ENCODE results near the gene TRMT44.
"Not testable (repeated sequence)": the region's sequence is repeated elsewhere in the genome, so short reads cannot be mapped to it uniquely, and the experiment has no call there.

Gene TRMT44

DNA sequence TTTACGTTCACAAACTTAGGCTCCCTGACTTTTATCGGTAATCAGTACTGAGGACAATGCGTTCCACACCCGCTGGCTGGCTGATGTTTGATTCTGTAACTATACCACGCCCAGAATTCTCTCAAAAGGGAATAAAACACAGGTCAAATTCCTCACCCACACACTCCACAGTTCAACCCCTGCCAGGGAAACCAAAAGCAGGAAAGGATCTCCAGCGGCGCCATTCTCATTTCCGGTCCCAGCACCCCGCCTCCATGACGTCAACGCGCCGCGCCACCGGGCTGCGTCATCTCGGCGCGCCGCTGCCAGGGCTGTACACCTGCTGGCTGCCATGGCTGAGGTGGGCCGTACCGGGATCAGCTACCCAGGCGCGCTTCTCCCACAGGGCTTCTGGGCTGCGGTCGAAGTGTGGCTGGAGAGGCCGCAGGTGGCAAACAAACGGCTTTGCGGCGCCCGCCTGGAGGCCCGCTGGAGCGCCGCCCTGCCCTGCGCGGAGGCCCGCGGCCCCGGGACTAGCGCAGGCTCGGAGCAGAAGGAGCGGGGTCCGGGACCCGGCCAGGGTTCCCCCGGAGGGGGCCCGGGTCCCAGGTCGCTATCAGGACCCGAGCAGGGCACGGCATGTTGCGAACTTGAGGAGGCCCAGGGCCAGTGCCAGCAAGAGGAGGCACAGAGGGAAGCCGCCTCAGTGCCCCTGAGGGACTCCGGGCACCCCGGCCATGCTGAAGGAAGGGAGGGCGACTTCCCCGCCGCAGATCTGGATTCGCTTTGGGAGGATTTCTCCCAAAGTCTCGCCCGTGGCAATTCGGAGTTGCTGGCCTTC lies at the start of gene TRMT44, which contains the start of gene ACOX3:
TSS of gene TRMT44 (plus strand) at position 286 of the 820 bp plus-strand sequence. CDS start at position 332, 46 bp downstream.
TSS of gene ACOX3 (minus strand) at position 232 of the 820 bp plus-strand sequence. CDS start 24,202 bp downstream, outside the sequence.
- DNase-seq (ENCODE audit: low read depth) = peak; percentile 69

DNA sequence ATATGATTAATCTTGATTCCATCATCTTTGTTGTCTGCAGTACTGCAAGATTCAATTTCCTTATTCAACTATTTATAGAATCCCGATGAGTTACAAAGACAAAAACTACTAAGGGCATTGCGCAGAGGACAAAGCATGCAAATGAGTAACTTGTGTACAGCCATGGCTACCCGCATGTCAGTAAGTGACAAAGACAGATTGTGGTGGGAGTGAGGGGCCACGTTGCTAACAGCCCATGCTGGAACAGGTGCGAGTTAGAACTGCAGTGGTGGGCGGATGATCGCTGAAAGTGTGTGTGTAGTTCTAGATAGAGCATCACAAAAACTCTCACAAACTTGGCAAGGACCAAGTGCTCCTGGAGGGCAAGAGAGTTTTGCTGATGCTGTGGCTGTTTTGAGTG lies 49.5 kb upstream of the TRMT44 start:
- no peak for DNase-seq (ENCODE audit: low read depth)

DNA sequence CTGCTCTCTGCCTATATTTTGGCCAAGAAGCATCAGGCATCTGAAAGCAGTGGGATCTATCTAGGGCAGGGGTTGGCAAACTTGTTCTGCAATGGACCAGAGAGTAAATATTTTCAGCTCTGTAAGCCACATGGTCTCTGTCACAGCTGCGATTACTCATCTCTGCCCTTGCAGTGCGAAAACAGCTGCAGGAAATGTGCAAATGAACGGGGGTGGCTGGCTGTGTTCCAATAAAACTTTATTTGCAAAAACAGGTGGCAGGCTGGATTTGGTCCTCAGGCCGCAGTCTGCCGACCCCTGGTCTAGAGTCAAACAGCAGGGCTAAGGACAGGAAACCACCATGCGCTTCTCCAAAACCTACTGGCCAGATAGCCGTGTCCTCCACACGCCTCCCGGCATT lies 48.6 kb upstream of the TRMT44 start:
- no peak for DNase-seq (ENCODE audit: low read depth)

DNA sequence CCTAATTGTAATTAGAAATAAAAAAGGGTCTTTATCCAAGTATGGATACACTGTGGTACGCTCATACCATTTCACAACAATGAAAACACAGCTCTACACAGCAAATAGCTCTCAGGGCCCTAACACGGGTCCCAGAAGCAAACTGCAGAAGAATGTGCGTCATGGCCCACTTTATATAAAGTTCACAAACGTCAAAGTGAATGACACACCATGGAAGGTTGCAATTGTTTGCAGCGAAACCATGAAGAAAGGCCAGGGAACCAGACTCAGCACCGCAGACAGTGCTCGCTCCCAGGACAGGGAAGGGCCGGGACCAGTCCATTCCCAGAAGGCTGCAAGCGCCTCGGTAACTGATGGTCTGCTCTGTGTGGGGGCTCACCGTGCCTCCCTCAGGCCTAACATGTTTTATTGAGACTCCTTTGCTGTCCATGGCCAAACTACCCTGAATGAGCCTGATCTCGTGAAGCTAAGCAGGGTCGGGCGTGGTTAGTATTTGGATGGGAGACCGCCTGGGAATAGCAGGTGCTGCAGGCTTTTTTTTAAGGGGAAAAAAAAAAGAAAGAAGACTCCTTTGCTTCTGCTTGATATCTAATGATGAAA lies 47.9 kb upstream of the TRMT44 start:
- no peak for DNase-seq (ENCODE audit: low read depth)

DNA sequence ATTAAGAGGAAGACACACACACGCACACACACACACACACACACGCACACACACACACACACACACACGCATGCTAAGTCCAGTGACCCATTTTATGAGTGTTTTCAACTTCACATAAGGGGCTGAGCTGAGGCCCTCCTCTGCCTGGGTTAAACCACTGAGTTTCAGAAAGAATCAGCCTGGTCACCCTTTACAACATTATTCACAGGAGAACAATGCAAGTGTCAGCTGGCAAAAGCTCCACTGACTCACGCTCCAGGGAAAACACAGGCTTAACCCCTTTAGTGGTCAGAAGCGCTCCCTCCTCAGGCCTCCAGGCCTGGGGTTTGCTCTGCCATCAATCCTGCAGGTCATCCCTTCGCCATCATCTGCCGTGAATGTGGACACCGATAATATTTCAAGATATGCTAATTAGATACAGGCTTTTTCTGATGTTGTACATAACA lies 47.0 kb upstream of the TRMT44 start:
- no peak for DNase-seq (ENCODE audit: low read depth)

- DNase-seq (ENCODE audit: low read depth) = no peak
Measured at GRCh38 chr4:8394061-8394519, 46.5 kb upstream of the TRMT44 start.

- DNase-seq (ENCODE audit: low read depth) = no peak
Measured at GRCh38 chr4:8394806-8395205, 45.8 kb upstream of the TRMT44 start.

DNA sequence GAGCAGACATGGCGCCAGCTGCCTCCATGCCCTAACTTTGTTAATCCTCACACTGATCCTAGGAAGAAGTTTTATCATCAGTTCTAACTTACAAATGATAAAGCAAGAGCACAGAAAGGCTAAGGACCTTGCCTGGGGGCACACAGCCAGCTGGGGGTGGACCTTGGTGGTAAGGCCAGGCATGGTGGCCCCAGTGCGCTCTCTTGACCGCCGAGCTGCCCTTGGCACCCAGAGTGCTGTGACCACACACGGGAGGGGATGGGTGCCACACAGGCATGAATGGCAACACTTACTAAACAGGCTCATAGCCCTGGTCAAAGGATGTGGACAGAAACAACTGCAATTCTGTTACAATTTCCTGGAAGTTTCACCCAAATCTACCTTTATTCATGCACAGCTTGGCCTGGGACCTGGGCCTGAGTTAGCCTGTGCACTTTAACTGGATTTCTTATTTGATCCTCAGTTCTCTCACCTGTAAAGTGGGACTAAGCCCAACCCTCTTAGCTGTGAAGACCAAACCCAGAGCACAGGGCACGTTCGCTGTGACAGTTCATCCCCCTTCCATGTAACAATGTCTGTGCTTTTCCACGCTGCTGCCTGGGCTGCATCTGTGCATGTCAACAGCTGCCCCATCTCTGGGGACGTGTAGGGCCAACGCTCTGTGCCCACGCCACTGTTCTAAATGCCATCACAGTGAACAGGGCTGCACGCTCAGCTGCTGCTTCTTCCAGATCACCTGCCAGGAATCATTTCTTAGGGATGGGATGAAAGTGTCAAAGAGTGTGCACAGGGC lies 44.9 kb upstream of the TRMT44 start:
- DNase-seq (ENCODE audit: low read depth) = no peak

DNA sequence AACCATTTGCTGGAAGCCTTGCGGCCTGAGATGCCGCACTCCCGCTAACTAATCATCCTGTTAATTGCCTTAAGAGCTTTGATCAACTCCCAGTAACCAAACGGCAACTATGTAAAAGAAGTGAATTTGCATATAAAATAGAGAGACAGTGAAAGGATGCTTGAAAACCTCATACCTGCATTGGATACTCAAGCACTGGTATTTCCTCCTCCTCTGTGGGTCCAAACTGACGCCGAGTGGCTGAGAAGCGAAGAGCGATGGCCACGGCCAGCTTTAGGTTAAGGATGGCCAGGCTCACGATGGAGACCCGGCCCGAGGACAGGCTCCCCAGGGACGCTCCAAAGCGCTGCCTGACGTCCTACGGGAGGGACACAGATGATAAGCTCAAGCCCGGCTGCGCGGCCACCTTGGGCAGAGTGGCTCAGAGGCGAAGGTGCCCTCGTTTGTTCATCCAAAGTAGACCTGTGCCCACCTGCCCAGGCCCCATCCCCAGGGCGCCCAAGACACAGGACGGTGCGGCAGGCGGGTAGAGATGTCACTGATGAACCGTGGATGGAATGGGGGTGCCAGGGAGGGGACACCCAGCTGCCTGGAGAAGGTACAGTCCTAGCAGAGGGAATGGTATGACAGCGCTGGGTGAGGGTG lies 43.7 kb upstream of the TRMT44 start:
- no peak for DNase-seq (ENCODE audit: low read depth)

DNA sequence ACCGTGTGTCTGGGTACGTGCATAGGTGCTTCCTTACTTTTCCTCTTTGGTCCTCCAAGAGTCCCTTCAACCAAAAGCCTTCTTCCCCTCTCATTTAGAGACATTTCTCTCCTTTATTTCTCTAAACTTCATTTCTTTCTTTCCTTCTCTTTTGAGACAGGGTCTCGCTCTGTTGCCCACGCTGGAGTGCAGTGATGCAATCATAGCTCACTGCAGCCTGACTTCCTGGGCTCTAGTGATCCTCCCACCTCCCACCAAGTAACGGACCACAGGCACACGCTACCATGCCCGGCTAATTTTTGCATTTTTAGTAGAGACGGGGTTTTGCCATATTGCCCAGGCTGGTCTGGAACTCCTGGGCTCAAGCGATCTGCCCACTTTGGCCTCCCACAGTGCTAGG lies 42.2 kb upstream of the TRMT44 start:
- no peak for DNase-seq (ENCODE audit: low read depth)

GRCh38 chr4:8399298-8399697 lies 41.3 kb upstream of the TRMT44 start:
- DNase-seq (ENCODE audit: low read depth) = no peak

DNA sequence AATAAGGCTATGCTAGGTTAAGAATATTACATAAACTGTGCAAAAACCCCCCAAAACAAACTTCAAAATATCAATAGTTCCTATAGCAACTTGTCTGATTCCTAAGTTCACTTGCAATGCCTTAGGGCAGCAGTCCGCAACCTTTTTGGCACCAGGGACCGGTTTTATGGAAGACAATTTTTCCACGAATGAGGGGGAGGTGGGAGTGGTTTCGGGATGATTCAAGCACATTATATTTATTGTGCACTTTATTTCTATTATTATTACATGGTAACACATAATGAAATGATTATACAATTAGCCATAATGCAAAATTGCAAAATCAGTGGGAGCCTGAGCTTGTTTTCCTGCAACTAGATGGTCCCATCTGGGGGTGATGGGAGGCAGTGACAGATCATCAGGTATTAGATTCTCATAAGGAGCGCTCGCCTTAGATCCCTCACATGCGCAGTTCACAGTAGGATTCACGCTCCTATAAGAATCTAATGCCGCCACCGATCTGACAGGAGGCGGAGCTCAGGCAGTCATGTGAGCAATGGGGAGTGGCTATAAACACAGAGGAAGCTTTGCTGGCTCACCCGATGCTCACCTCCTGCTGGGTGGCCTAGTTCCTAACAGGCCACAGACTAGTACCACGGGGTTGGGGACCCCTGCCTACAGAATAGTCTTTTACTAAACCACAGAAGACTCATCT lies 39.8 kb upstream of the TRMT44 start:
- DNase-seq (ENCODE audit: low read depth) = no peak

DNA sequence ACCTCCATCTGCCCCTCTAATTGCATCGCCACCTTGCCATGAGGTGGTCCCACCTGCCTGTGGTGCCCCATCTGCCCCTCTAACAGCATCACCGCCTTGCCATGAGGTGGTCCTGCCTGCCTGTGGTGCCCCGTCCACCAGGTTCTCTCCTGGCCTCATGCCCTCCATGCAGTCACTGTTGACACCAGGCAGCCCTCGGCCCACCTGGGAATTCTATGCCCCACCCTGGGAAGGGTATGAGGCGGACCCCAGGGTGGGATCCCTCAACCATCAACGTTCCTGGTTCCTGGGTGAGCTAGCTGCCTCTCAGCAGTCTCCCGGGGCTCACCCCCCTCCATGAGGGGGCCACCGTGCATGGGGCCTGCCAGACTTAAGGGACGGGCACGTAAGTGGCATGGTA lies 38.9 kb upstream of the TRMT44 start:
- DNase-seq (ENCODE audit: low read depth) = no peak

- no peak for DNase-seq (ENCODE audit: low read depth)
Measured at GRCh38 chr4:8402181-8402597, 38.4 kb upstream of the TRMT44 start.

DNA sequence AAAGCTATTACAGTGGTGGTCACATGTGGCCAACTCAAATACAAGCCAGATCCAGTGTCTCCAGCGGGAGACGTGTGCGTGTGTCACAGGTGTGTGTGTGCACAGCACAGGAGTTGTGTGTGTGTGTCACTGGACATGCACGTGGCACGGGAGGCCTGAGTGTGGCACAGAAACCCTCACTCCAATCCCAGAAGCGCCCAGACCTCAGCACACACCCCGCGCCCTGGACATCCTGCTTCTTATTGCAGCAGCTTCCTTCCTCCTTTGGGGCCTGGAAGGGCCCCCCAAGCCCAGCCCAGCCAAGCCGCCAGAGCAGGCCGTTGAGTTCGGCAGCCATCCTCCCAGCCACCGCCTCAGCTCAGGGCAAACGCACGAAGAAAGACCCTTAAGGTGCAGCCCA lies 37.9 kb upstream of the TRMT44 start:
- peak; percentile 35 for DNase-seq (ENCODE audit: low read depth)

- DNase-seq (ENCODE audit: low read depth) = peak; percentile 42
Measured at GRCh38 chr4:8403173-8403753, 37.3 kb upstream of the TRMT44 start.

DNA sequence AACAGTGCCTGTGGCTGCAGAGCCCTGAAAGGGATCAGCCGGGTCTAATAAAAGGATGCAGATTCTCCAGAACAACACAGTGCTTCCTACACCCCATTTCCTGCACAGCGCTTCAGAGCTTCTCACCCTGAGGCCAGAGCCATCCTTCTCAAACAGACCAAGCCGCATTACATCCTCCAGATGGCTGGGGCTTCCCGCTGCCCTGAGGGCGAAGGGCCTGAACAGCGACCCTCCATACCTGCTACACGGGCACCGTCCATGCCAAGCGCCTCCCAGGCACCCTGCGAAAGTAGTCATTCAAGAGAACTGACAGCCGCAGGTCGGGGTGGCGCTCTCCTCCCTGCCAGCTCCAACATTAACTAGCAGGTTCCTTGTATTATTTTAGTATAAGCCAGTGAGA lies 36.6 kb upstream of the TRMT44 start:
- DNase-seq (ENCODE audit: low read depth) = no peak

- no peak for DNase-seq (ENCODE audit: low read depth)
Measured at GRCh38 chr4:8404791-8405515, 35.6 kb upstream of the TRMT44 start.

DNA sequence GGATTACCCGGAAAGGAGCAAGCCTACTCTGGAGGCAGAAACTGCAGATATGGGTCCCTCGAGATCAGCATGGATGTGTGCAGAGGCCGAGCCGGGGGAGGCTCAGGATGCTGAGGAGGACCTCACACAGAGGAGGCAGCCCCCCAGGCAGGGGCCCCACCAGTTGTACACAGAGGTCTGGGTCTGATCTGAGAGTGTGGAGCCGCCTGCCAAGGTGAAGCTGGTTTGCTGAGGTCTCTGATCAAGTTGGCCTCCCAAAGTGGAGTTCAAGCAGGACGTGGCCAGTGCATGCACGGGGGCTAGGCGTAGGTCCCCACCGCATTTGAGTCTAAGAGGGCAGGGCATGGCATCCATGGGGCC lies 35.1 kb upstream of the TRMT44 start:
- no peak for DNase-seq (ENCODE audit: low read depth)

GRCh38 chr4:8406887-8407286 lies 33.7 kb upstream of the TRMT44 start:
- not testable (repeated sequence) for DNase-seq (ENCODE audit: low read depth)

Measured in CMK (cell line).